Measurements from ENCODE around the gene AIFM2. TPM values are rescaled to one million over a fixed set of nuclear protein-coding genes. Genes with fewer than 3 reads are reported as not detected.

Gene AIFM2
- polyA plus RNA-seq, 2 of the 4 experiments (the other 2 are of a cell fraction), result 30.0 to 34.8 TPM

GRCh38 chr10:70178139-70178725 is 45.6 kb upstream of the AIFM2 start:
- CTCF ChIA-PET, result interaction anchor here (0.8 to 2.2 kb wide), 2 partner anchors 32 to 186 kb away, joined by 5 to 10 read pairs; partner anchors contain the start of gene TYSND1
- Histone ChIP-seq H3K9me3 (peaks cover 35% of the 10 kb centered on the region), H3K4me1 (no peaks in the 10 kb centered on the region), H3K4me3 (no peak overlapping the region), H3K27ac (no peak overlapping the region), H3K4me2 (no peak overlapping the region)
- DNase-seq (ENCODE audit: low read depth in 1 of 2, low spot score in 1 of 2), result no peak
- ATAC-seq, result no peak
- 32% methylated on average over 4 of the region's 4 CpGs for WGBS (ENCODE audit: missing lambda C conversion rate)
- POLR2A ChIA-PET, result no interaction called here
- FAIRE-seq, result no peak
- TF ChIP-seq NFE2L2 (conservative IDR thresholded peaks at IDR 0.05; ENCODE audit: low read length), result no peak
- TF ChIP-seq HOXA7 (CRISPR knock-in tag; IDR thresholded peaks at IDR 0.05), result no peak
- no peak for TF ChIP-seq NPAS2 (CRISPR knock-in tag; IDR thresholded peaks at IDR 0.05; ENCODE audit: borderline replicate concordance)
- no peak for TF ChIP-seq MAX (IDR thresholded peaks at IDR 0.05)
- no peak for TF ChIP-seq HOXB5 (CRISPR knock-in tag; IDR thresholded peaks at IDR 0.05)
- no peak for TF ChIP-seq E2F6 (IDR thresholded peaks at IDR 0.05; ENCODE audit: borderline replicate concordance, low read depth)
- no peak for TF ChIP-seq MAFK (IDR thresholded peaks at IDR 0.05; ENCODE audit: partially characterized antibody)
- no peak for TF ChIP-seq CBX2 (IDR thresholded peaks at IDR 0.05; ENCODE audit: borderline replicate concordance, low read depth)
- no peak for TF ChIP-seq JUN (IDR thresholded peaks at IDR 0.05)
- no peak for TF ChIP-seq ELK1 (IDR thresholded peaks at IDR 0.05; ENCODE audit: low read depth, low read length)
- TF ChIP-seq FOSB (CRISPR knock-in tag; IDR thresholded peaks at IDR 0.05), result no peak
- TF ChIP-seq ATOH8 (CRISPR knock-in tag; IDR thresholded peaks at IDR 0.05; ENCODE audit: low read depth), result no peak
- TF ChIP-seq EHF (CRISPR knock-in tag; IDR thresholded peaks at IDR 0.05), result no peak

- CTCF ChIA-PET, result no interaction called here
- WGBS (ENCODE audit: missing lambda C conversion rate), result 60% methylated on average over 6 of the region's 6 CpGs
- H3K4me1 ChIP-seq, result no peaks in the 10 kb centered on the region
- no peak for ATAC-seq
- no peak overlapping the region for H3K4me3 ChIP-seq
- H3K4me2 ChIP-seq, result no peak overlapping the region
- POLR2A ChIA-PET, result no interaction called here
- FAIRE-seq, result no peak
- H3K9me3 ChIP-seq, result peaks cover 35% of the 10 kb centered on the region
- DNase-seq (ENCODE audit: low read depth in 1 of 2, low spot score in 1 of 2), result no peak
- no peak for TF ChIP-seq ZFP36 (IDR thresholded peaks at IDR 0.05; ENCODE audit: borderline replicate concordance, partially characterized antibody)
- TF ChIP-seq ELK1 (IDR thresholded peaks at IDR 0.05; ENCODE audit: low read depth, low read length), result no peak
- no peak for TF ChIP-seq TP53 (CRISPR knock-in tag; IDR thresholded peaks at IDR 0.05)
- TF ChIP-seq FOSB (CRISPR knock-in tag; IDR thresholded peaks at IDR 0.05), result no peak
- TF ChIP-seq BHLHE40 (IDR thresholded peaks at IDR 0.05; ENCODE audit: low read depth, low read length), result no peak
- TF ChIP-seq HOXB5 (CRISPR knock-in tag; IDR thresholded peaks at IDR 0.05), result no peak
- no peak for TF ChIP-seq EP300 (IDR thresholded peaks at IDR 0.05)
- no peak for TF ChIP-seq POLR2A (IDR thresholded peaks at IDR 0.05; ENCODE audit: low read length)
- no peak for TF ChIP-seq EHF (CRISPR knock-in tag; IDR thresholded peaks at IDR 0.05)
- TF ChIP-seq KDM5A (IDR thresholded peaks at IDR 0.05), result no peak
- TF ChIP-seq RNF2 (IDR thresholded peaks at IDR 0.05; ENCODE audit: borderline replicate concordance, low read depth), result no peak
- no peak for TF ChIP-seq CBX8 (IDR thresholded peaks at IDR 0.05)
- TF ChIP-seq JUN (IDR thresholded peaks at IDR 0.05), result no peak
- no peak for TF ChIP-seq USF2 (IDR thresholded peaks at IDR 0.05)
- TF ChIP-seq ESRRA (IDR thresholded peaks at IDR 0.05; ENCODE audit: borderline replicate concordance, low read length), result no peak
- no peak for TF ChIP-seq CTCF (IDR thresholded peaks at IDR 0.05)
- no peak for TF ChIP-seq TFCP2L1 (CRISPR knock-in tag; IDR thresholded peaks at IDR 0.05)
- no peak overlapping the region for H3K27ac ChIP-seq
These were observed 43.8 kb upstream of the AIFM2 start for GRCh38 chr10:70176441-70176840.
